SU-DHL-6 (cell line): Measurements from ENCODE around the gene PUSL1.
A peak's percentile ranks its signal among the peaks of the same experiment; 100 is the strongest.

Experiments used
- H2AFZ ChIP-seq: fragments of 200-600 bp; sonication (generic); 2 replicates; pipeline ENCODE4 v1.6.1; 2014; ENCODE audit warnings: low read depth, mild to moderate bottlenecking, moderate library complexity, mixed read lengths, antibody characterized with exemption, low read length; ENCODE audit not compliant: severe bottlenecking
- H3F3A ChIP-seq: fragments of 200-600 bp; shearing (Covaris generic); 2 replicates; pipeline ENCODE4 v1.6.0; 2016; ENCODE audit warnings: antibody characterized with exemption, mild to moderate bottlenecking; ENCODE audit not compliant: insufficient read depth
- H3K27ac ChIP-seq: fragments of 200-600 bp; sonication (generic); 2 replicates; pipeline ENCODE4 v1.5.1; 2016; ENCODE audit warnings: low read depth, mild to moderate bottlenecking, low read length, moderate library complexity, mixed read lengths
- H3K27me3 ChIP-seq: fragments of 200-600 bp; sonication (generic), shearing (Covaris generic); 2 replicates; pipeline ENCODE4 v1.6.0; 2014; ENCODE audit warnings: mild to moderate bottlenecking, low read length
- H3K36me3 ChIP-seq: fragments of 200-600 bp; sonication (generic); 2 replicates; pipeline ENCODE4 v1.6.1; 2014; ENCODE audit warnings: mild to moderate bottlenecking, low read length, mixed read lengths
- H3K4me2 ChIP-seq: fragments of 300-600, 200-600 bp; shearing (Covaris generic), sonication (generic); 2 replicates; pipeline ENCODE4 v1.6.0; 2014; ENCODE audit warnings: low read length, low read depth, mild to moderate bottlenecking; ENCODE audit not compliant: poor library complexity, severe bottlenecking
- H3K4me3 ChIP-seq: fragments of 200-600 bp; sonication (generic); 2 replicates; pipeline ENCODE4 v1.5.1; 2014; ENCODE audit warnings: antibody characterized with exemption, low read length, mild to moderate bottlenecking, mixed read lengths; ENCODE audit not compliant: insufficient read depth, poor library complexity, severe bottlenecking
- H3K79me2 ChIP-seq: fragments of 200-600 bp; sonication (generic); 2 replicates; pipeline ENCODE4 v1.6.1; 2014; ENCODE audit warnings: mild to moderate bottlenecking, low read length, moderate library complexity; ENCODE audit not compliant: insufficient read depth
- H3K9ac ChIP-seq: fragments of 200-600 bp; sonication (generic); 2 replicates; pipeline ENCODE4 v1.7.0; 2014; ENCODE audit warnings: mild to moderate bottlenecking, low read length
- H3K9me2 ChIP-seq: fragments of 200-600 bp; sonication (generic); replicated peaks from 2 replicates; pipeline ENCODE4 v1.6.1; 2014; ENCODE audit warnings: low read length; ENCODE audit not compliant: insufficient read depth
- H3K9me3 ChIP-seq: fragments of 200-600 bp; sonication (generic); 2 replicates; pipeline ENCODE4 v1.6.1; 2014; ENCODE audit warnings: low read length, mixed read lengths; ENCODE audit not compliant: insufficient read depth
- H4K20me1 ChIP-seq: fragments of 200-600 bp; sonication (generic); 2 replicates; pipeline ENCODE4 v1.6.1; 2014; ENCODE audit warnings: low read depth, mild to moderate bottlenecking, antibody characterized with exemption, low read length, moderate library complexity, mixed read lengths
- CTCF ChIP-seq: fragments of 200-600 bp; sonication (generic); IDR thresholded peaks from one replicate; pipeline ENCODE4 v1.5.1; 2017; ENCODE audit warnings: antibody characterized with exemption, mild to moderate bottlenecking, low read length, moderate library complexity; ENCODE audit not compliant: insufficient read depth, poor library complexity, severe bottlenecking
- EZH2phosphoT487 ChIP-seq: fragments of 200-600 bp; sonication (generic), shearing (Covaris generic); conservative IDR thresholded peaks from 2 replicates; pipeline ENCODE4 v1.6.1; 2018; ENCODE audit warnings: mild to moderate bottlenecking, antibody characterized with exemption, low read length, moderate library complexity, mixed read lengths

Gene PUSL1

GRCh38 chr1:1298861-1299685 lies 9.3 kb upstream of the PUSL1 start:
- H3K4me2 ChIP-seq, result no peak overlapping the region
- no peaks in the 10 kb centered on the region for H3K9me2 ChIP-seq
- H3F3A ChIP-seq, result no peaks in the 10 kb centered on the region
- no peak overlapping the region for H3K4me3 ChIP-seq
- no peaks in the 10 kb centered on the region; the same call in 1 of the 2 replicates for H4K20me1 ChIP-seq
- H3K9ac ChIP-seq, result no peak overlapping the region
- H2AFZ ChIP-seq, result no peak overlapping the region
- no peaks in the 10 kb centered on the region for H3K27me3 ChIP-seq
- no peaks in the 10 kb centered on the region for H3K9me3 ChIP-seq
- no peaks in the 10 kb centered on the region for H3K79me2 ChIP-seq
- H3K36me3 ChIP-seq, result no peaks in the 10 kb centered on the region
- TF ChIP-seq CTCF (no peak), EZH2phosphoT487 (no peak)
- H3K27ac ChIP-seq, result no peak overlapping the region

GRCh38 chr1:1299686-1300351 lies 8.6 kb upstream of the PUSL1 start:
- Histone ChIP-seq H2AFZ (no peak overlapping the region), H3K9me3 (no peaks in the 10 kb centered on the region), H3K36me3 (no peaks in the 10 kb centered on the region), H3K9me2 (no peaks in the 10 kb centered on the region), H3F3A (no peaks in the 10 kb centered on the region), H3K4me2 (no peak overlapping the region), H3K79me2 (no peaks in the 10 kb centered on the region; the same call in 1 of the 2 replicates), H3K4me3 (no peak overlapping the region), H3K9ac (no peak overlapping the region), H3K27ac (no peak overlapping the region), H3K27me3 (no peaks in the 10 kb centered on the region), H4K20me1 (no peaks in the 10 kb centered on the region; the same call in 1 of the 2 replicates)
- no peak for TF ChIP-seq EZH2phosphoT487
- TF ChIP-seq CTCF, result peak; percentile 34

DNA sequence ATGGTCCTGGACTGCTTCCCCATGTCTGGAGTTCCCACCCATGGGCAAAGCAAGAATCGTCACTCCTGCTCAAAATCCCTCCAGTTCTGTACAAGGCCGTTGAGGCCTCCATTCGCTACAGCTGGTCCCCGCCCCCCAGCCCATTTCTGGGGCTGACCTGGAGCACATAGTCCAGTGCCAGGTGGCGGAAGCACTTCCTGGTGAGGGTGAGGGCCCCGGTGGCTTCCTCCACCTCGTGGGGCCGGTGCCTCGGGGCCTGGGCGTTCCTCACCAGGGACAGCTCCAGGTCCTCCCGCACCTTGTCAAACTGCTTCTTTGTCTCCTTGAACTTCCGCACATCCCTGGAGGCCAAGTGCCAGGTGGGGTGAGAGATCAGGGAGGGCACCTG lies 8.1 kb upstream of the PUSL1 start:
- Histone ChIP-seq H3K4me3 (no peak overlapping the region), H2AFZ (no peak overlapping the region), H3K27ac (no peak overlapping the region), H3K9me2 (no peaks in the 10 kb centered on the region), H3K9ac (no peak overlapping the region), H3K36me3 (no peaks in the 10 kb centered on the region), H3K27me3 (no peaks in the 10 kb centered on the region), H3K79me2 (no peaks in the 10 kb centered on the region; the same call in 1 of the 2 replicates), H3F3A (no peaks in the 10 kb centered on the region), H4K20me1 (no peaks in the 10 kb centered on the region; the same call in 1 of the 2 replicates), H3K4me2 (no peak overlapping the region), H3K9me3 (no peaks in the 10 kb centered on the region)
- TF ChIP-seq CTCF (no peak), EZH2phosphoT487 (no peak)
